Panc1 (cell line): ENCODE results near the gene GDPD5. TPM values are rescaled to one million over a fixed set of nuclear protein-coding genes. Genes with fewer than 3 reads are reported as not detected.

Source experiments
- ATAC-seq: fragments of 200-7000 bp; cut with Tn5 transposase; 2 replicates; pipeline ENCODE4 v1.9.1; 2020; ENCODE audit warnings: mild to moderate bottlenecking, moderate library complexity
- BruUV-seq: library from RNA; stranded (reverse); fragments of 400-500 nt; replicated peaks from 2 replicates; lab custom pipeline; 2021; lab: Mats Ljungman, UMichigan
- CTCF ChIA-PET: fragments of 300-600 bp; sonication (Branson Sonifier 250); formaldehyde crosslinking; loops from one replicate; lab custom pipeline; 2022; ENCODE audit warnings: antibody characterized with exemption; lab: Charles Lee
- POLR2A ChIA-PET: fragments of 300-600 bp; sonication (Branson Sonifier 250); formaldehyde crosslinking; loops from one replicate; lab custom pipeline; 2022; ENCODE audit warnings: antibody characterized with exemption; lab: Charles Lee
- DNase-seq: peaks from one replicate; pipeline ENCODE4 v3.0.0-alpha.2; 2010; ENCODE audit warnings: low read depth, low spot score
- H3K27ac ChIP-seq: 2 replicates; pipeline ENCODE4 v1.5.1; 2011; ENCODE audit warnings: mild to moderate bottlenecking, low read length, inconsistent platforms
- H3K27me3 ChIP-seq: fragments of 200-500 bp; sonication (Bioruptor generic); 2 replicates; pipeline ENCODE4 v1.6.0; 2014; ENCODE audit warnings: low read length, inconsistent platforms; ENCODE audit not compliant: control insufficient read depth, insufficient read depth
- H3K36me3 ChIP-seq: fragments of 200-500 bp; sonication (Bioruptor generic); 2 replicates; pipeline ENCODE4 v1.5.1; 2014; ENCODE audit warnings: inconsistent platforms, mild to moderate bottlenecking, low read length, moderate library complexity; ENCODE audit not compliant: control insufficient read depth, insufficient read depth
- H3K4me1 ChIP-seq: 2 replicates; pipeline ENCODE4 v1.5.1; 2011; ENCODE audit warnings: inconsistent platforms, mild to moderate bottlenecking, low read length, moderate library complexity; ENCODE audit not compliant: control insufficient read depth, insufficient read depth
- H3K4me3 ChIP-seq, 2 experiments: 2 replicates each; pipeline ENCODE4 v1.5.1; 2011 to 2012; ENCODE audit warnings: low read depth in 2 of 2, low read length in 2 of 2, mild to moderate bottlenecking in 2 of 2, inconsistent platforms in 1 of 2, moderate library complexity in 1 of 2
- H3K9me3 ChIP-seq: fragments of 200-500 bp; sonication (Bioruptor generic); 2 replicates; pipeline ENCODE4 v1.5.1; 2014; ENCODE audit warnings: low read depth, mild to moderate bottlenecking, inconsistent platforms, low read length, moderate library complexity; ENCODE audit not compliant: control insufficient read depth, insufficient read depth
- CTCF ChIP-seq: fragments of 450-650 bp; IDR thresholded peaks from 2 replicates; pipeline ENCODE4 v1.5.1; 2017; ENCODE audit warnings: mild to moderate bottlenecking
- POLR2AphosphoS5 ChIP-seq: IDR thresholded peaks from 2 replicates; pipeline ENCODE4 v1.6.1; 2012; ENCODE audit warnings: mild to moderate bottlenecking, low read depth, low read length, moderate library complexity
- REST ChIP-seq, 2 experiments: IDR thresholded peaks; 2 replicates each; pipeline ENCODE4 v1.6.1; 2011 to 2012; ENCODE audit warnings: low read depth in 2 of 2, control low read depth in 1 of 2, low read length in 1 of 2, mild to moderate bottlenecking in 1 of 2, moderate library complexity in 1 of 2; ENCODE audit not compliant: insufficient read depth in 1 of 2
- SIN3A ChIP-seq: IDR thresholded peaks from 2 replicates; pipeline ENCODE4 v1.6.1; 2012; ENCODE audit warnings: low read depth, mild to moderate bottlenecking, low read length, moderate library complexity, borderline replicate concordance; ENCODE audit not compliant: insufficient read depth
- TCF7L2 ChIP-seq: IDR thresholded peaks from 2 replicates; pipeline ENCODE4 v1.6.1; 2011; ENCODE audit warnings: mild to moderate bottlenecking, low read depth, low read length, inconsistent platforms
- in situ Hi-C: cut with HindIII; loops from 2 replicates; pipeline ENCODE4 v1.10.0; 2016; ENCODE audit warnings: low sequenced_read_pairs, low pct_unique_long_range_greater_than_20kb
- intact Hi-C: fragments of 100-400 bp; cut with micrococcal nuclease; formaldehyde crosslinking; loops from one replicate; pipeline ENCODE4 v1.10.0; 2022; ENCODE audit not compliant: unreplicated experiment
- total RNA-seq: library from RNA; stranded (reverse); gene quantifications from one replicate; pipeline ENCODE4 v1.2.1, GENCODE V29; 2021; ENCODE audit not compliant: unreplicated experiment

Gene GDPD5
- total RNA-seq, 1 experiment from 2014 or later, result 6.0 TPM

- in situ Hi-C loops, result no loop called here
- no peaks in the 10 kb centered on the region for H3K36me3 ChIP-seq
- H3K27ac ChIP-seq, result no peak overlapping the region
- ChIA-PET POLR2A (no interaction called here), CTCF (no interaction called here)
- intact Hi-C loops, result no loop called here
- H3K27me3 ChIP-seq, result no peaks in the 10 kb centered on the region
- no peaks in the 10 kb centered on the region for H3K9me3 ChIP-seq
- ATAC-seq (0 out of 2 replicates have a peak, but pooled peaks have one; percentile 14), DNase-seq (no peak)
- TF ChIP-seq TCF7L2 (no peak), SIN3A (no peak), POLR2AphosphoS5 (no peak), REST (IDR thresholded peaks at IDR 0.05; ENCODE audit: insufficient read depth in 1 of 2, low read depth in 2 of 2, low read length in 1 of 2) (no peak), CTCF (no peak)
- H3K4me3 ChIP-seq, result no peak overlapping the region
- peaks cover 8% of the 10 kb centered on the region; the same call in 1 of the 2 replicates for H3K4me1 ChIP-seq
- BruUV-seq, result no TSS peak
These were observed 12.5 kb downstream of the GDPD5 start for GRCh38 chr11:75513250-75513649.

- no peaks in the 10 kb centered on the region for H3K27me3 ChIP-seq
- ATAC-seq (no peak), DNase-seq (no peak)
- POLR2A ChIA-PET, result no interaction called here
- no peaks in the 10 kb centered on the region for H3K36me3 ChIP-seq
- no peak overlapping the region for H3K27ac ChIP-seq
- no peak overlapping the region for H3K4me3 ChIP-seq
- BruUV-seq, result no TSS peak
- no peaks in the 10 kb centered on the region for H3K9me3 ChIP-seq
- in situ Hi-C loops, result no loop called here
- no peak for TF ChIP-seq REST (IDR thresholded peaks at IDR 0.05; ENCODE audit: insufficient read depth in 1 of 2, low read depth in 2 of 2, low read length in 1 of 2)
- intact Hi-C loops, result no loop called here
- CTCF ChIA-PET, result no interaction called here
- H3K4me1 ChIP-seq, result peaks cover 5% of the 10 kb centered on the region; the same call in 1 of the 2 replicates
These were observed 15.1 kb downstream of the GDPD5 start for GRCh38 chr11:75510723-75511019.
